Adrenal gland (tissue), 12 donors: ENCODE data around the gene DCLRE1A. TPM values are rescaled to one million over a fixed set of nuclear protein-coding genes. Genes with fewer than 3 reads are reported as not detected.
"Not testable (repeated sequence)": the region's sequence is repeated elsewhere in the genome, so short reads cannot be mapped to it uniquely, and the experiment has no call there.

Experiments
- DNase-seq, 7 donors: peaks; one replicate each; pipeline ENCODE4 v3.0.0-alpha.2; 2019 to 2020
- H3K27ac ChIP-seq, 5 donors: fragments of 200-600 bp; sonication (generic) in 4 of 5; 1 replicate in 3 of 5; 2 replicates in 2 of 5; pipeline versions ENCODE4 v1.5.1 to v1.8.0; 2016 to 2020; ENCODE audit warnings: mild to moderate bottlenecking in 1 of 5
- H3K27me3 ChIP-seq: fragments of 200-600 bp; 2 replicates; pipeline ENCODE4 v1.8.0; 2021
- H3K36me3 ChIP-seq, 2 donors: fragments of 200-600 bp; replicated peaks in 1 of 2; 1 replicate in 1 of 2; 2 replicates in 1 of 2; pipeline versions ENCODE4 v1.5.1 to v1.8.0; 2018 to 2022
- H3K4me1 ChIP-seq, 2 donors: fragments of 200-600 bp; replicated peaks in 1 of 2; 1 replicate in 1 of 2; 2 replicates in 1 of 2; pipeline versions ENCODE4 v1.5.1 to v1.8.0; 2018 to 2021
- H3K4me3 ChIP-seq, 4 donors: fragments of 200-600 bp; sonication (generic) in 3 of 4; one replicate each; pipeline ENCODE4 v1.5.1; 2016 to 2018
- H3K9me3 ChIP-seq, 3 donors: fragments of 200-600 bp; sonication (generic) in 1 of 3; replicated peaks in 1 of 3; 1 replicate in 2 of 3; 2 replicates in 1 of 3; pipeline versions ENCODE4 v1.5.1 to v1.8.0; 2016 to 2021
- POLR2A ChIP-seq, 2 donors: fragments of 450-650 bp; IDR thresholded peaks; one replicate each; pipeline ENCODE4 v1.6.1; 2017; ENCODE audit warnings: antibody characterized with exemption in 2 of 2, mild to moderate bottlenecking in 2 of 2, moderate library complexity in 1 of 2
- WGBS, 4 donors: extraction: QIAGEN DNeasy Blood & Tissue Kit in 2 of 4; methylation state at CpG; one replicate each; pipeline versions ENCODE4 v1.1.5 to v1.1.7; 2013 to 2017; 5-methylcytosine and 5-hydroxymethylcytosine counted together
- intact Hi-C, 2 donors: fragments of 100-400 bp; cut with DNase I; formaldehyde crosslinking; loops; one replicate each; pipeline versions ENCODE4 v1.14.1 to v1.15.0; 2022 to 2023
- polyA plus RNA-seq, 3 donors: library from polyadenylated mRNA; stranded (reverse); fragments of 200-250 nt in 2 of 3; fragments of 350-450 nt in 1 of 3; fragmentation: Illumina TruSeq in 1 of 3; extraction: RNeasy Lipid Tissue Mini Kit (QIAGEN cat#74804) in 1 of 3; gene quantifications; one replicate each; pipeline ENCODE4 v1.2.3, GENCODE V29; 2013 to 2014
- total RNA-seq, 9 donors: library from RNA; depleted of rRNA in 4 of 9; stranded (reverse); fragments of >200 nt in 4 of 9; fragments of 120-200 nt in 1 of 9; fragmentation: NEBNext Ultra II Directional in 1 of 9; extraction: Animal tissue kit (Norgen Biotek cat#: 25700) in 1 of 9; gene quantifications; one replicate each; pipeline versions ENCODE4 v1.1.0 to v1.2.4, GENCODE V29; 2013 to 2023
- TF ChIP-seq, protein P1 (sequence below), 6 experiments: fragments of 450-650 bp in 4 of 6; fragments of 200-600 bp in 2 of 6; sonication (generic) in 1 of 6; IDR thresholded peaks; 1 replicate in 5 of 6; 2 replicates in 1 of 6; pipeline versions ENCODE4 v1.5.1 to v1.8.0; 2016 to 2021; ENCODE audit warnings: antibody characterized with exemption in 6 of 6, mild to moderate bottlenecking in 2 of 6, moderate library complexity in 1 of 6
- donor health status: healthy with polysubstance abuse.
- donor health status: Bipolar disorder and iron deficiency.
- donor health status: DM: yes; HTN: yes; CAD: no.
- donor health status: DM: no; HTN: no; CAD: no.
- donor health status: DM: no; HTN: no; CAD: no.
- donor health status: DM: yes; HTN: yes; CAD: no.

The DCLRE1A gene
- total and polyA plus RNA-seq, 12 donors: 3.5 to 13.2 (median 6.1) TPM

DNA sequence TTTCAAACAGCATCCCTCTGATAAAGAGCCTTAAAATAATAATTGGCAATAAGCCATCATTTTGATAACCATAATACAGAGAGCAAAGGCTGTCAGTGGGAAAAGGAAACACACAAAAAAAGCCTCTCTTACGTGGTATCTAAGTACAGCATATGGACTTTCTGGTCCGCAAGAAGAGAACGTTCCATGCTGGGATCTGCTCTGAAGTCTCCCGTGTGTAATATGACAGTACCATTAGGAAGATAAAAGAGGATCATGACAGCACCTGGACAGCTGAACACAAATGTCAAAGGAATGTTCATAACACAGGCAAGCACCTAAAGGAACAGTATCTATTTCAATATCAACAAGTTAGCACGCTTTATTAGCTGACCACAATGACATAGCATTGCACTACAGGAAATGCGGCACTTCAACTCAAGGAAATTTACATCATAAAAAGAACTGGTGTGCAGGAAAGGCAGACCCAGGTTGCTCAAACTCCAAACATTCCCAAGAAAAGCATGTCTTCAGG is 9.9 kb downstream of the DCLRE1A start:
- Histone ChIP-seq H3K27me3 (no peaks in the 10 kb centered on the region), H3K4me1 (no peaks in the 10 kb centered on the region), H3K27ac (no peak overlapping the region), H3K4me3 (no peak overlapping the region), H3K36me3 (no peaks in the 10 kb centered on the region), H3K9me3 (no peaks in the 10 kb centered on the region)
- intact Hi-C loops: no loop called here
- 66 to 78% (median 73%) methylated on average over 6 of the region's 6 CpGs for WGBS, 4 donors
- DNase-seq: no peak
- TF ChIP-seq POLR2A (IDR thresholded peaks at IDR 0.05): no peak
- TF ChIP-seq, protein P1, sequence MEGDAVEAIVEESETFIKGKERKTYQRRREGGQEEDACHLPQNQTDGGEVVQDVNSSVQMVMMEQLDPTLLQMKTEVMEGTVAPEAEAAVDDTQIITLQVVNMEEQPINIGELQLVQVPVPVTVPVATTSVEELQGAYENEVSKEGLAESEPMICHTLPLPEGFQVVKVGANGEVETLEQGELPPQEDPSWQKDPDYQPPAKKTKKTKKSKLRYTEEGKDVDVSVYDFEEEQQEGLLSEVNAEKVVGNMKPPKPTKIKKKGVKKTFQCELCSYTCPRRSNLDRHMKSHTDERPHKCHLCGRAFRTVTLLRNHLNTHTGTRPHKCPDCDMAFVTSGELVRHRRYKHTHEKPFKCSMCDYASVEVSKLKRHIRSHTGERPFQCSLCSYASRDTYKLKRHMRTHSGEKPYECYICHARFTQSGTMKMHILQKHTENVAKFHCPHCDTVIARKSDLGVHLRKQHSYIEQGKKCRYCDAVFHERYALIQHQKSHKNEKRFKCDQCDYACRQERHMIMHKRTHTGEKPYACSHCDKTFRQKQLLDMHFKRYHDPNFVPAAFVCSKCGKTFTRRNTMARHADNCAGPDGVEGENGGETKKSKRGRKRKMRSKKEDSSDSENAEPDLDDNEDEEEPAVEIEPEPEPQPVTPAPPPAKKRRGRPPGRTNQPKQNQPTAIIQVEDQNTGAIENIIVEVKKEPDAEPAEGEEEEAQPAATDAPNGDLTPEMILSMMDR (IDR thresholded peaks at IDR 0.05): no peak

DNA sequence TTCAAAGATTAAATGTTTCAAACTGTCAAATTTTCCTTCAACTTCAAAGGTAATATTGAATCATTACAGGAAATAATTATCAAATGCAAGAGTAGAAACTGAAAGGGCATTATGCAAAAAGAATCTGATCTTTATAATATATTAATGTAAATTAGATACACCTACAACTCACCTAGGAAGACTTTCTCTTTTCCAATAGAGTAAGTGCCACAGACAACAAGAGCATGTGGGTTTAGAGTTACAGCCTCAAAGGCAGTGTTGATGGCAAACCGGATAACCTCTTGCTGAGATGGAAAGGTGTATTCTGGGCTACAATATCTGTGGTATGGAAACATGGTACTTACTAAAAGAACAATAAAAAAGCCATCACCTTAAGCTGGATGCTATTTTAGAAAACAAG is 11.7 kb downstream of the DCLRE1A start:
- Histone ChIP-seq H3K27me3 (no peaks in the 10 kb centered on the region), H3K36me3 (no peaks in the 10 kb centered on the region), H3K4me3 (no peak overlapping the region), H3K4me1 (no peaks in the 10 kb centered on the region), H3K27ac (no peak overlapping the region), H3K9me3 (no peaks in the 10 kb centered on the region)
- no peak for DNase-seq
- TF ChIP-seq, protein P1 (IDR thresholded peaks at IDR 0.05): no peak
- TF ChIP-seq POLR2A (IDR thresholded peaks at IDR 0.05): no peak
- 81 to 91% (median 86%) methylated on average over 1 of the region's 1 CpG for WGBS, 4 donors
- intact Hi-C loops: no loop called here

DNA sequence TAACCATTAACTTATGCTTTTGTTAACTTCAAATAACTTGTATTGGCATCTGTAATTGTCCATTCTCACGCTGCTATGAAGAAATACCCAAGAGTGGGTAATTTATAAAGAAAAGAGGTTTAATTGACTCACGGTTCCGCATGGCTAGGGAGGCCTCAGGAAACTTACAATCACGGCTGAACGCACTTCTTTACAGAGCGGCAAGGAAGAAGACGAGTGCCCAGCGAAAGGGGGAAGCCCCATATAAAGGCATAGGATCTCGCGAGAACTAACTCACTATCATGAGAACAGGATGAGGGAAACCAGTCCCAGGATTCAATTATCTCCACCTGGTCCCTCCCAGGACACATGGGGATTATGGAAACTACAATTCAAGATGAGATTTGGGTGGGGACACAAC is 25.3 kb downstream of the DCLRE1A start:
- H3K27me3 ChIP-seq, H3K4me1 ChIP-seq, H3K27ac ChIP-seq, H3K36me3 ChIP-seq, intact Hi-C loops, H3K9me3 ChIP-seq, H3K4me3 ChIP-seq, DNase-seq: not testable (repeated sequence)
- 87 to 94% (median 91%) methylated on average over 10 of the region's 10 CpGs for WGBS, 4 donors

DNA sequence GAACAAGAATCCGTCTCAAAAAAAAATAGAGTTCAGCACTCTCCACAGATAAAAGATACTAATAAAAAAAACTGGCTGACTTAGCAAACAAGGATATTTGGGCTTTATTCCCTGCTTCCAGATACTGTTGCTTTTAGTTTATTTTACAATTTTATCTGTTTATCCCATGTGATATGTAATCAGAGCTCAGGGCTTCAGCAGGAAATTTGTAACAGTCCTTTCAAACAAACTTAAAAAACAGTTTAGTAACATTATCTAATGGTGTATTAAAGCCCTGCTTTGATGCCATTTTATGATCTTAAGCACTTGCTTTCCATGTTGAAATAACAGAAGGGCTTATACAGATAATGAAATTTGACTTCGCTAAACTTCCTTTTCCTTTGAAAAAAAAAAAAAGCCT is 28.1 kb downstream of the DCLRE1A start:
- intact Hi-C loops: no loop called here
- 74 to 92% (median 81%) methylated on average over 2 of the region's 2 CpGs for WGBS, 4 donors
- DNase-seq: no peak
- H3K9me3 ChIP-seq: no peaks in the 10 kb centered on the region
- H3K4me1 ChIP-seq: no peaks in the 10 kb centered on the region
- H3K27ac ChIP-seq: no peak overlapping the region
- H3K36me3 ChIP-seq: no peaks in the 10 kb centered on the region
- no peak overlapping the region for H3K4me3 ChIP-seq
- no peaks in the 10 kb centered on the region for H3K27me3 ChIP-seq
- TF ChIP-seq, protein P1 (IDR thresholded peaks at IDR 0.05): no peak
- TF ChIP-seq POLR2A (IDR thresholded peaks at IDR 0.05): no peak

DNA sequence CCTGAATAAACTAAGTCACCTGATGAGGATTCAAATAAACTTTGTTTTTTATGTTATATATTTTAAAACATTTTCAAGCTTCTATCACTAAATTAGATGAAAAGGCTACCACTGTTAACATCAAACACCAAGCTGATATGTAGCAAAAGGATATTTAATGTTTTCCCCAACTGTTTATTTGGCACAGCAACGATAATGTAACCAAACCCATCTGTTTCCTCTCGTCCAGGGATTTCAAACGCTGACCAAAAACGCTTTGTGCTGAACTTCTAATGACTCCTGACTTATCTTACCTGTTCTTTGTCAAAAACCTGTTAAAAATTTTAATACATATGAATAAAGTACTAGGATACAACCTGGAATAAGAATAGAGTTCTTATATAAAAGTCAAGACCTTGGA is 30.5 kb downstream of the DCLRE1A start:
- Histone ChIP-seq H3K36me3 (no peaks in the 10 kb centered on the region), H3K27me3 (no peaks in the 10 kb centered on the region), H3K4me1 (no peaks in the 10 kb centered on the region), H3K4me3 (no peak overlapping the region), H3K9me3 (no peaks in the 10 kb centered on the region), H3K27ac (no peak overlapping the region)
- TF ChIP-seq, protein P1 (IDR thresholded peaks at IDR 0.05): no peak
- TF ChIP-seq POLR2A (IDR thresholded peaks at IDR 0.05): no peak
- 54 to 63% (median 61%) methylated on average over 4 of the region's 4 CpGs for WGBS, 4 donors
- no peak for DNase-seq
- intact Hi-C loops: no loop called here
